GM21786 (cell line): Measurements from ENCODE around the gene TBCB.
A peak's percentile ranks its signal among the peaks of the same experiment; 100 is the strongest.
"Not testable (repeated sequence)": the region's sequence is repeated elsewhere in the genome, so short reads cannot be mapped to it uniquely, and the experiment has no call there.

ENCODE experiments used
- ATAC-seq: cut with Tn5 transposase; IDR thresholded peaks from one replicate; pipeline ENCODE4 v1.9.1; 2021; ENCODE audit not compliant: unreplicated experiment

TBCB gene, protein sequence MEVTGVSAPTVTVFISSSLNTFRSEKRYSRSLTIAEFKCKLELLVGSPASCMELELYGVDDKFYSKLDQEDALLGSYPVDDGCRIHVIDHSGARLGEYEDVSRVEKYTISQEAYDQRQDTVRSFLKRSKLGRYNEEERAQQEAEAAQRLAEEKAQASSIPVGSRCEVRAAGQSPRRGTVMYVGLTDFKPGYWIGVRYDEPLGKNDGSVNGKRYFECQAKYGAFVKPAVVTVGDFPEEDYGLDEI

DNA sequence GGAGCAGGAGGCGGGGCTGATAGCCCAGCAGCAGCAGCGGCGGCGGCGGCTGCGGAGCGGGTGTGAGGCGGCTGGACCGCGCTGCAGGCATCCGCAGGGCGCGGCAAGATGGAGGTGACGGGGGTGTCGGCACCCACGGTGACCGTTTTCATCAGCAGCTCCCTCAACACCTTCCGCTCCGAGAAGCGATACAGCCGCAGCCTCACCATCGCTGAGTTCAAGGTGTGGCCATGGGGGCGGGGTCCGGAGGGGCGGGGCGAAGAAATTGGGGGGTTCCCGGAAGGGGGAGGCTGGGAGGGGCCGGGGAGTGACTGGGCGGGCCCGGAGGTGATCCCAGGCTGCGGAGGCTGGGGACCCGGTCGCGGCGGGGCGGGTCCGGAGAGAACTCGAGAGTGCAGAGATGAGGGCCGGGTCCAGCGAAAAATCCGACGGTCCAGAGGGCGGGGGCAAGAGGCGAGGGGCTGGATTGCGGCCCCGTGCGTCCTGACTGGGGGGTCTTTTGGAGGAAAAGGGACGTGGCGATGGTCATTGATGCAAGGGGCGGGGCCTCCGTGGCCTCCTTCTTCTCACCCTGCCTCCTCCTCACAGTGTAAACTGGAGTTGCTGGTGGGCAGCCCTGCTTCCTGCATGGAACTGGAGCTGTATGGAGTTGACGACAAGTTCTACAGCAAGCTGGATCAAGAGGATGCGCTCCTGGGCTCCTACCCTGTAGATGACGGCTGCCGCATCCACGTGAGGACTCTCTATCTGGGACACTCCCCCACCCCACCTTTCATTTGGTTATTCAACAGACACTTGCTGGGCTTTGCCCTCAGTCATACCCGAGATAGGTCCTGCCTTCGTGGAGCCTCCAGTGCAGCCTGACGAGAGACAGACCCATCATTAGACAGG is at the start of gene TBCB:
TSS of gene TBCB (plus strand) at position 16 of the 891 bp plus-strand sequence. CDS start at position 109, 93 bp downstream.
- peak; percentile 24 for ATAC-seq

DNA sequence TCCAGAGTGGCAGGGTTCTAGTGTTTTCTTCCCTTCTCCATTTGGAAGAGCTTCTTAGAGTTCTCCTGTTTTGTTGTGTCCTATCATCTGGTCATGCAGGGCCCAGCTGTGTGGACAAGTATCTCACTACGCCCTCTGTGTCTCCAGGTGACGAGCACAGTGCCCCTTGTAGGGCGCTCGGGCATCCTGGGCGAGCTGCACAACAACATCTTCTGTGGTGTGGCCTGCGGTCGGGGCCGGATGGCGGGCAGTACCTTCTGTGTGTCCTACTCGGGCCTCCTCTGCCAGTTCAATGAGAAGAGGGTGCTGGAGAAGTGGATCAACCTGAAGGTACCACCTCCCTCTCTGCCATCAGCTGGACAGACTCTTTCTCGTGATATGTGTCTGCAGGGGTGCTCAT is 47.6 kb upstream of the TBCB start:
- no peak for ATAC-seq

DNA sequence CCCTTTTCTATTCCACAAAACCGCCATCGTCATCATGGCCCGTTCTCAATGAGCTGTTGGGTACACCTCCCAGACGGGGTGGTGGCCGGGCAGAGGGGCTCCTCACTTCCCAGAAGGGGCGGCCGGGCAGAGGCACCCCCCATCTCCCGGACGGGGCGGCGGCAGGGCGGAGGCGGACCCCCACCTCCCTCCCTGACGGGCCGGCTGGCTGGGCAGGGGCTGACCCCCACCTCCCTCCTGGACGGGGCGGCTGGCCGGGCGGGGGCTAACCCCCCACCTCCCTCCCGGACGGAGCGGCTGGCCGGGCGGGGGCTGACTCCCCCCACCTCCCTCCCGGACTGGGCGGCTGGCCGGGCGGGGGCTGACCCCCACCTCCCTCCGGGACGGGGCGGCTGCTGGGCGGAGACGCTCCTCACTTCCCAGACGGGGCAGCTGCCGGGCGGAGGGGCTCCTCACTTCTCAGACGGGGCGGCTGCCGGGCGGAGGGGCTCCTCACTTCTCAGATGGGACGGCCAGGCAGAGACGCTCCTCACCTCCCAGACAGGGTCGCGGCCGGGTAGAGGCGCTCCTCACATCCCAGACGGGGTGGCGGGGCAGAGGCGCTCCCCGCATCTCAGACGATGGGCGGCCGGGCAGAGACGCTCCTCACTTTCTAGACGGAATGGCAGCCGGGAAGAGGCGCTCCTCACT is 46.3 kb upstream of the TBCB start:
- ATAC-seq: not testable (repeated sequence)

DNA sequence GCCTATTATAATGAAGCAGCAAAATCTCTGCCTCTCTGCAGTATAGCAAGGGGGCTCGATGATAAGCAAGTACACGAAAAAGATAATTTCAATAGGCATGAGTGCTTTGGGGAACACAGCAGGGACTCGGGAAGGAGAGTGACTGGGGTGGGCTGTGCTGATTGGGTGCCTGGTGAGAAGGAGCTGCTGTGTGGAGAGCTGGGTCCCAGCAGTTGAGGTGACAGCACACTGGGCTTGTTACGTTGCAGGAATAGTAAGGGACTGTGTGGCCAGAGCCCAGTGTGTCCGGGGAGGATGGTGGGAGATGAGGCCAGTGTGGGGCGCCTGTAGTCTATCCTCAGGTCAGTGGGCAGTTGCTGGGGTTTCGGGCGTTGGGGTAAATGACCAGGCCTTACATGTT is 43.2 kb upstream of the TBCB start:
- no peak for ATAC-seq

DNA sequence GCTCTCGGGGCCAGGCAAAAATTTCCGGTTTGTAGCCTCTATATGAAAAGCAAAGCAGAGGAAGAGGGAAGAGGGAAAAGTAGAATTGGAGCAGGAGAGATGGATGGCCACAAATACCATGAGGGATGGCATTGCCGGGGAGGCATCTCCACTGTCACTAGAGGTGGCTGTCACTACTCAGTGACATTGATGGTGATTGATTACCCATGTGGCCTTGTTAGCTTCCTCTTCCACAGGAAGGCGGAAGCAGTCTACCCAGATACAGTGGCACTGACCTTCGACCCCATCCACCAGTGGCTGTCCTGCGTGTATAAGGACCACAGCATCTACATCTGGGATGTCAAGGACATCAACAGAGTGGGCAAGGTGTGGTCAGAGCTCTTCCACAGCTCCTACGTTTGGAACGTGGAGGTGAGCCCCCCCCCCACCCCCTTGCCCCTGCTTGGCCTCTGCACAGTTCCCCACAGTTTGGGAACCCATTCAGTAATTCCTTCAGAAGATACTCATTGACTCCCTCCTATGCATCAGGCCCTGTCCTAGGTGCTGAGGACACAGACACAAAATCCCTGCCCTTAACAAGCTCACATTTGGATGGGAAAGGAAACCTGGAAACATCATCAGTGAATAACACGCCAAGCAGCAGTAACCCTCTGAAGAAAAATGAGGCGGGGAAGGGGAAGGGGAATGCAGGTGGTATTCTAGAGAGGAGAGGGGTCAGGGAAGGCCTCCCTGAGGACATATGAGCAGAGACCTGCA is 42.0 kb upstream of the TBCB start:
- ATAC-seq: no peak

DNA sequence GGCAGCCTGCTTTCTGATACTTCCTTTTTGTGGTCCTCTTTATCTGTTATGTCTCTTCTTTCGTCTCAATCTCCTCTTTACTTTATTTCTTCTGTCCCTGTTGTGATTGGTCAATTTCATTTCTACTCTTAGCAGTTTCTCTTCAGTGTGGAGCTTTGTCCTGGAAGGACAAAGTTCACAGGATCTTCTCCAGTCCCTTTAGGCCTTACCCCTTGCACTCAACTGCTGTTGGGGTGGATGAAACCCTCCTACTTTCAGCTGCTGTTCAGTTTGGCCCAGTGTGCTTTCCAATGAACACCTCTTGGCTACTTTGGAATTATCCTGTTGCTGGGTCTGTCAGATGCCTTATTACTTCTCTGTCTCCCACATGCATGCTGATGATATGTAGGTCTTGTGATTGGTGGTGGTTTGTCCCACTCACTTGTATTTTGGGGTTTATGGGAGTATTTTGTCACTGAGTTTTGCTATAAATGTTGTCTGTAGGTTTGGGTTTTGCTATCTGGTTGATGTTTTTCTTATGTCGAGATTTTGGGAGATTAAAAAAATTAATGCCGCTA is 35.8 kb upstream of the TBCB start:
- no peak for ATAC-seq

DNA sequence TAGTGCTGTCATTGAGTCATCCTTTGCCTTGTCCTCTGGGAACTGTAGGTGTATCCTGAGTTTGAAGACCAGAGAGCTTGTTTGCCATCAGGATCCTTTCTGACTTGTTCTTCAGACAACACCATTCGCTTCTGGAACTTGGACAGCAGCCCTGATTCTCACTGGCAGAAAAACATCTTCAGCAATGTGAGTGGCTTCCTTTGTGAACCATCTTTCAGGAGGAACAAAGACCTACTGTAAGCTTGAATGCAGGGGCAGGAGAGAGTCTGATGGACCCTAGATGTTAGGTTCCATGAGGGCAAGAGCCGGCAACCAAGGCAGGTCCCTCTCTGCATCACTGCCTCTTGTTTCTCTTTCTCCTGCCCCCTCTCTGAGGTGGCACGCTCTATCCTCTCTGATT is 33.9 kb upstream of the TBCB start:
- ATAC-seq: no peak

DNA sequence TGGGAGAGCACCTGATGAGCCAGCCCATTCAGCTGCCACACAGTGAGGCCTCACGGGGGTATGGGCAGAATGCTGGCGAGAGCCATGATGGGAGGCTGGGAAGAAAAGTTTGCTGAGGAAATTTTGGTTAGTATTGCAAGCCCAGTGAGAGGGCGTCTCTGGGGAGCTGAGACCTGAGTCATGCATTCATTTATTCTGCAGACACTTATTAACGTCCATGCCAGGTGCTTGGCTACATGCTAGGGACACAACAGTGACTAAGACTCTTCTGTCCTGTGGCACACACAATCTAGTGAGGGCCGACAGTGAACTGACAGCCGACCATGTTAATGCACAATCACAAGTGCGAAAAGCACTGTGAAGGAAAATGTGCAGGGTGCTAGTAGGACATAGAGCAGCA is 33.4 kb upstream of the TBCB start:
- no peak for ATAC-seq

DNA sequence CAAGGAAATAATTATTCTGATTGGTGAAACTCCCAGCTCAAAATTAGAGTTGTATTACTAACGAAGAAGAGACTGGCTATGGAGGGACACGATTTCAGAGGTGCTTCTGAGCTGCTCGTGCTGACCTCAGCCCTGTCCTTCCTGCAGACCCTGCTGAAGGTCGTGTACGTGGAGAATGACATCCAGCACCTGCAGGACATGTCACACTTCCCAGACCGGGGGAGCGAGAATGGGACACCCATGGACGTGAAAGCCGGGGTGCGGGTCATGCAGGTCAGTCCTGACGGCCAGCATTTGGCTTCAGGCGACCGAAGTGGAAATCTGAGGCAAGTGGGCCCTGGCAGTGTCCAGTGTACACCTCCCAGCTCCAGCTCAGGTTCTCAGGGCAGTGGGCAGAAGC is 32.4 kb upstream of the TBCB start:
- ATAC-seq: no peak

DNA sequence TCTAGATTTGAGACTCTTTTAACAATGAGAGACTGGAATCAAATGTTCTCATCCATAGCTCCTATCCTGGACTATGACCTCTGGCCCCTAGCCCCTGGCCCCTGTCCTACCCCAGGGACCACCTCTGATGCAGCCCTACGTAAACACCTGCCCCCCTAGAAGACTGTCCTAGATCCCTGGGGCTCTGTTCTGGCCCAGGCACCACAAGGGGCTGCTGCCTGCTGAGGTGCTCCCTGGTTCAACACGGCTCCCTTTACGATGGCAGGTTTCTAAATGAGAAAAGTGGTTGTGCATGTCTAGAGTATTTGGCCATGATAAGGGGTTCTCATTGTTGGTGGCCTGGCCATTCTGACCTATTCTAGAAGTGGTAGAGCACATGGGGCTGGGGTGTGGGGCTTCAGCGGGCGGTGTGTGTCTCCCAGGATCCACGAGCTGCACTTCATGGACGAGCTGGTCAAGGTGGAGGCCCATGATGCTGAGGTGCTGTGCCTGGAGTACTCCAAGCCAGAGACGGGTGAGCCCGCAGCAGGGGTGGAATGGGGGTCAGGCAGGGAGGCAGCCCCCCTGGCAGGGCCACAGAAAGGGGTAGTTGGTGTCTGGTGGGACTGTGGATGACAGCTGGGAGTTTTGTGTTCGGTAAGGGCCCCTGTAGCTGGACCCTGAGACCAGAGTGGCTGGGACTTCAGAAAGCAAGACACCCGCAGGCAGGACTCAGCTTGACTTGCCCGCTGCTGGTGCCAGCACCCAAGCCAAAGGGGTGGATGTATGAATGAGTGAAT is 30.8 kb upstream of the TBCB start:
- no peak for ATAC-seq

DNA sequence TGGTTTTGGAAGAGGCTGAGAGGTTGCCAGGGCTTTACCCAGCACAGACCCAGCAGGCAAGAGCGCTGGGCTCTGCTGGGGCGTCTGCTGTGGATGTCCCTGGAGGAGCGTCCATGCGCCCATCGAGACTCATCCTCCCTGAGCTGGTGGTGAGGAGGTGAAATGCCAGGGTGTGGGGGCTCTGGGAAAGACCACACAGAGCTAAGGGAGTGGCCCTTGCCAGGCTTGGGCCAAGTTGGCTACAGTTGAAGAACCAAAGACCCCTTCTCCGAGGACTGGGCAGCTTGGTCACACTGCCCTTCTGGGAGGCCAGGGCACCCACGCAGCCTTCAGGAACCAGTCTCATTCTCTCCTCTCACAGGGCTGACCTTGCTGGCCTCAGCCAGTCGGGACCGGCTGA is 28.9 kb upstream of the TBCB start:
- no peak for ATAC-seq

DNA sequence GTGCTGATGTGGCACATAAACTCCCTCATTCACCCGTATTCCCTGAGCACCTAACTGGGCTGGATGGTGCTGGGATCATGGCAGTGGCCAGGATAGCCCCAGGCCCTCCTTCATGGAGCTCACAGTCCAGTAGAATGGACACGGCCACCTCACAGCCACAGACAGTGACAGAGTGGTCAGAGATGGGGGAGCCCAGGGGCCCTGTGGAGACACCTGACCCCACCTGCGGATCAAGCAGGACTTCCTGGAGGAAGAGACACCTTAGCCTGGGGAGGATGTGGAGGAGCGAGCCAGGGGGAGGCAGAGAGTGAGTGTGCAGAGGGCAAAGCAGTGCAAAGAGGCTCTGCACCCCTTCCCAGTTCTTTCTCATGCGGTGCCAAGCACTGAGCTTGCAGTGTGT is 25.4 kb upstream of the TBCB start:
- ATAC-seq: no peak

DNA sequence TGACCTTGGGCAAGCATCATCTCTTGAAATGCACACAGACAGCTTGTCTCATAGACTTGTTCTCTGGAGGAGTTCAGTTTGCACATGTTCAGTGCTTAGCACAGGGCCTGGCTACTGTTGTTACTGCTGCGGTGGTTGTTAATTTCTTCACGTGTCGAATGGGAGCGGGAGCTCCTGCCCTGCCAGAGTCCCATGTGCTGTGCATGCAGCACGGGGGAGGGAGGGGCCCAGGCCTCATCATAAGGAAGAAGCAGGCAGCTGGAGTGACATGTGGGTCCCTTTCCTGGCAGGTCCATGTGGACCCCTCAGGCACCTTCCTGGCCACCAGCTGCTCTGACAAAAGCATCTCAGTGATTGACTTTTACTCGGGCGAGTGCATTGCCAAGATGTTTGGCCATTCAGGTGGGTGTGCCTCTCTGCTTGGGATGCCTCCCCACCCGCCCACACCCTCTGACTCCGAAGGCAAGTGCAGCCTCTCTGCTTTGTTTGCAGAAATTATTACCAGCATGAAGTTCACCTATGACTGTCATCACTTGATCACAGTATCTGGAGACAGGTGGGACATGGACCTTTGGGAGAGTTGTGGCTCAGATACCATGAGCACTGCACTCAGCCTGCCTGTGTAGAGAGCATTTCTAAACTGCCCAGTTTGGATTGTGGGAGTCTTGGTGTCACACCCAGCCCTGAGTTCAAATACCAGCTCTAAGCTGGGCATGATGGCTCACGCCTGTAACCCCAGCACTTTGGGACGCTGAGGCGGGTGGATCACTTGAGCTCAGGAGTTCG is 24.2 kb upstream of the TBCB start:
- ATAC-seq: no peak

DNA sequence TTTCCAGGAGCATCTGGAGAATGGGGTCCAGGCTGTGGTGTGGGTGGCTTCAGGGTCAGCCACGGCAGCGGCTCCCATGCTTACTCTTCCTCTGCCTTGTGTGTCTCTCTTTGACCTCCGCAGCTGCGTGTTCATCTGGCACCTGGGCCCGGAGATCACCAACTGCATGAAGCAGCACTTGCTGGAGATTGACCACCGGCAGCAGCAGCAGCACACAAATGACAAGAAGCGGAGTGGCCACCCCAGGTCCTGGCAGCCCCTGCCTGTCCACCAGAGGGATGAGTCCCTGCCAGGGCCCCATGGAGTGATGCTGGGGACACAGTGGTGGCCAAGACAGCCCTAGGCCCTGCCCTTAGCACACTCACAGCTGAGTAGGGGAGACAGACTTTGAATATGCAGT is 22.7 kb upstream of the TBCB start:
- ATAC-seq: no peak

DNA sequence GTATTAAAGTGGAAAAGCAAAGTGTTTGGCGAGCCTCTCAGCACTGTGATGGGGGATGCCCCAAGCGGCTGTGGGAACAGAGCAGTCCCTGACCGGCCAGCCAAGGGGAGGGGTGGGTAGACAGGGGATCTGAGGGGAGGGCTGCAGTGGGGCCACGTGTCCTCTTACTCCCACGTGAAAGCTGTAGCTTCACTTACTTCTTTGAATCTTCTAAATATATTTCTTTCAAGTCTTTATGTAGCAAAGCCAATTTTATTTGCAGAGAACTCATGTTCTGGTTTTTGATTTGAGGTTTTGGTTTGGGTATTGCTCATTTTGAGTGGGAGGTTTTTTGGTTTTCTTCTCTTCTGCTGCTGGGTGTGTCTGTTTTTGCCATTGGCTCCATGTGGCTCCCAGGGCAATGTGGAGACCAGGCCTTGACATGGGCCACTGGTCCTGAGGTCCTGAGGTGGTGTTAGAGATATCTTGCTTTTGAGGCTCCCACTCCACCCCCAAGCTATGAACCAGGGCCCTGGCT is 22.1 kb upstream of the TBCB start:
- no peak for ATAC-seq

DNA sequence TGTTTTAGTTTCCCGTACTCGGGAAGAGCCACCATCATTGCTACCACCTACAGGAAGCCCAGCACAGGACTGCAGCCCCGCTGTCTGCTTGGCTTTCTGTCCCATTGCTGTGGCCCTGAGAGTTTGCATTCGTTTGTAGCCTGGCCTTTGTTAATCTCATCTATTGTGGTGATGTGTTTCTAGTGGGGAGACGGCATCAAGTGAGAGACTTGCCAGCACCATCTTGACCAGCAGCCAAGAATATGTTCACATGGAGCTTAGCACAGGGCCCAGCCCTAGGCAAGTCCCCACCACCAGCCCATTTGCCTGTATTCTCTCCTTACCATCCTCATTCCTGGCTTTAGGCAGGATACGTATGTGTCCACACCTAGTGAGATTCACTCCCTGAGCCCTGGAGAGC is 21.6 kb upstream of the TBCB start:
- ATAC-seq: no peak

DNA sequence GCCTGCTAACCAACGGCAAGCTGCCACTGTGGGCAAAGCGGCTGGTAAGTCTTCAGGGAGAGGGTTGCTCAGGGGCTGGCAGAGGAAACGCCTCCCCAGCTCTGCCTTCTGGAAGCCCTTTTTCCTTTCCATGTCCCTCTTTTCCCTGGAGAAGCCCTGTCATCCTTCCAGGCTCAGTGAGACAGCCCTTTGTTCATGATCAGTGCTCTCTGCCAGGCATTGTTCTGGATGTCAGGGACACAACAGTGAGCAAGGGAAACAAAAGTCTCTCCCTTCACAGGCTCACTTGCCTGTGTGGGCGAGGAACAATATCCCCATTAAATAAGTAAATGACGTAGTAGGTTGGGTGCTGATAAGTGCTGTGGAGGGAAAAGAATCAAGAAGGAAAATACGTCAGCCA is 18.2 kb upstream of the TBCB start:
- no peak for ATAC-seq

DNA sequence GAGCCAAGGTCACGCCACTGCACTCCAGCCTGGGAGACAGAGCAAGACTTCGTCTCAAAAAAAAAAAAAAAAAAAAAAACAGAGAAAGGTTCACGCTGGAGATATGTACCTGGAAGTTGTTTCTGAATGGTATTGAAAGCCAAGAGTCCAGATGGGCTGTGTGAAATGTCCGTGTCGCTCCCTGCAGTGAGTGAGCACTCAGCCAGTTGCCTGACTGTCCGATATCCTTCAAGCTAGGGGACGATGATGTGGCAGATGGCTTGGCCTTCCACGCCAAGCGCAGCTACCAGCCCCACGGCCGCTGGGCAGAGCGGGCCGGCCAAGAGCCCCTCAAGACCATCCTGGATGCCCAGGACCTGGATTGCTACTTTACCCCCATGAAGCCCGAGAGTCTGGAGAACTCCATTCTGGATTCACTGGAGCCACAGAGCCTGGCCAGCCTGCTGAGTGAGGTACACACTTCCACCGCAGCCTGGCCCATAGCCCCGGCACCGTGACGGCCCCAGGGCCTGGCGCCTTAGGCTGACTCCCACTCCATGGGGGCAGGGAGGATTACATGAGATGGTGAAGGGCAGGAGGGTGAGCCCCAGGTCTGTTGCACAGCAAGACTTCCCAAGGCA is 16.0 kb upstream of the TBCB start:
- no peak for ATAC-seq

DNA sequence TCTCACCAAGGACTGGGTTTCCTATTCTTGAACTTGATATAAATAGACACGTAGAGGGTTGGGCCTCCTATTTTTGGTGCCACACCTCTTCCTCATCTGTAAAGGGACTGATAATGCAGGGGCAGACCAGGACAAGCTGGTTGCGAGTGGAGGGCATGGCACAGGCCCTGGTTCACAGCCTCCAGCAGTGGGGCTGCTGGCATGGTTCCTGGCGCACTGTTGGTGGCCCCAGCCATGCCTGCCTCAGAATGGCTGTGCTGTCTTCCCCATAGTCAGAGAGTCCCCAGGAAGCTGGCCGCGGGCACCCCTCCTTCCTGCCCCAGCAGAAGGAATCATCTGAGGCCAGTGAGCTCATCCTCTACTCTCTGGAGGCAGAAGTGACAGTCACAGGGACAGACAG is 14.8 kb upstream of the TBCB start:
- no peak for ATAC-seq
